ENCODE measurements around the gene SYK.
"Not testable (repeated sequence)": the region's sequence is repeated elsewhere in the genome, so short reads cannot be mapped to it uniquely, and the experiment has no call there.

Gene SYK

DNA sequence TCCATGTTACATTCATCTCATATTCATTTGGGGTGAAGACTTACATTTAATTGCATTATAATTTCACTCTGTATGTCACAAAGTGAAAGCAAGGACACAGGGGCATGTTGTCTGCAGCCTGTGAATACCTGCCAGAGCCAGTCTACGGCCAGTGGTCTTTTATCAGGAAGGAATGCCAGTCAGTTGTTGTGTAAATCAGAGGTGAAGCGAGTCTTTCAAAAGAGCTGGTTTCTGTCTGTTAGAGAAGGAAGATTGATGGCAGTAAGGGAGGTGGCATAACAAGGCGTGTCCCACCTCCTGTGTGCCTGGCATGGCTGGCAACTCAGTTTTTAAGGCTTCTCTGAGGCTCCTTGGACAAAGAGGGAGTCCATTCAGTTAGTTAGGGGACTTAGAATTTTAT is 18.1 kb upstream of the SYK start:
- TF ChIP-seq, protein P1, sequence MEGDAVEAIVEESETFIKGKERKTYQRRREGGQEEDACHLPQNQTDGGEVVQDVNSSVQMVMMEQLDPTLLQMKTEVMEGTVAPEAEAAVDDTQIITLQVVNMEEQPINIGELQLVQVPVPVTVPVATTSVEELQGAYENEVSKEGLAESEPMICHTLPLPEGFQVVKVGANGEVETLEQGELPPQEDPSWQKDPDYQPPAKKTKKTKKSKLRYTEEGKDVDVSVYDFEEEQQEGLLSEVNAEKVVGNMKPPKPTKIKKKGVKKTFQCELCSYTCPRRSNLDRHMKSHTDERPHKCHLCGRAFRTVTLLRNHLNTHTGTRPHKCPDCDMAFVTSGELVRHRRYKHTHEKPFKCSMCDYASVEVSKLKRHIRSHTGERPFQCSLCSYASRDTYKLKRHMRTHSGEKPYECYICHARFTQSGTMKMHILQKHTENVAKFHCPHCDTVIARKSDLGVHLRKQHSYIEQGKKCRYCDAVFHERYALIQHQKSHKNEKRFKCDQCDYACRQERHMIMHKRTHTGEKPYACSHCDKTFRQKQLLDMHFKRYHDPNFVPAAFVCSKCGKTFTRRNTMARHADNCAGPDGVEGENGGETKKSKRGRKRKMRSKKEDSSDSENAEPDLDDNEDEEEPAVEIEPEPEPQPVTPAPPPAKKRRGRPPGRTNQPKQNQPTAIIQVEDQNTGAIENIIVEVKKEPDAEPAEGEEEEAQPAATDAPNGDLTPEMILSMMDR (IDR thresholded peaks at IDR 0.05; ENCODE audit: control insufficient read depth, insufficient read depth, low read depth, low read length, missing control alignments) = no peak
- no peak for DNase-seq (ENCODE audit: low read depth)
- H3K4me3 ChIP-seq (ENCODE audit: control insufficient read depth, low read depth, low read length) = no peak overlapping the region

DNA sequence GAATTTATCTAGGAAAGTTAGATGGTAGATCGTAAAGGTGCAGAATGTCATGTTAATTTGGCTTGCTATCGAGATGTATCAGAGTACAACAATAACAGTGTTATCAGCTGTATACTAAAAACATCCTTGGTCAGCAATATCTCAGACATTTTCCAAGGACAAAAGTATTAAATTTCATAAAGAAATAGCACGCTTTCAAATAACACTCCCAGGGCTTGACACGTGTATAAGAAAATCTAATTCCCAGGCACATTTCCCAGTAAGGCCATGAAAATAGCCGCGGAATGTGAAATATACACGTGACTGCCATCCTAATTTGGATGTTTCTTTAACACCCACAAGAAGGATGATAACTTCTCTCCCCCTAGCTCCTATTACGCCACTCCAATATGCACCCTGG is 17.7 kb upstream of the SYK start:
- no peak overlapping the region for H3K4me3 ChIP-seq (ENCODE audit: control insufficient read depth, low read depth, low read length)
- DNase-seq (ENCODE audit: low read depth) = no peak
- TF ChIP-seq, protein P1 (IDR thresholded peaks at IDR 0.05; ENCODE audit: control insufficient read depth, insufficient read depth, low read depth, low read length, missing control alignments) = no peak

DNA sequence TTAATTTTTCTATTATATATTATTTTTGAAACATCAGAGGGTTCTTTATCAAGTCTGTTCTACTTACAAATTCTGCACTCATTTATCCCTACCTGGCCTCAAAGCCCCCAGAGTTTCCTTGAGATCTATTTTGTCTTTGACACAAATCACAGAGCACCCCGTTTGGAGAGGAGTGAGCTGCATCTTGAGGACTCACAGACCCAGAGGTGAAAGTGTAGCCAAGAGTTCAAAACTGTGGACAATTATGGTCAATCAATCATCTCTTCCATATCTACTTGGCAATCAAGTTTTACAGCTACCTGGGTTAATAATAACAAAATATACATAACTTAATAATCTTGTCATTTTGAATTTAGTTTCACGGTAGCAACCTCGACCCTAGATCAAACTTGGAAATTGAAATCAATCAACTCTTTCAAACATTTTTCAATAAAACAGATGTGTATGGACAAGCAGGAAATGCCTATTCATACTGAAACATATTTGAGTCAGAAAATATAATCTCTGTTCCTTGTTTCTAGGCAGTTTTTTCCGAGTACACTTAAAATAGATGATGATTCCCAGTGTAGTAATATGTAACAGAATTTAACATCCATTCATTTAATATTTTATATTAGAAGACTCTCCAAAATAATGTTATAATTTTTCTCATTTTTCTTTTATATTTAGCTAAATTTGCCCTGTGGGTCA is 13.7 kb upstream of the SYK start:
- no peak overlapping the region for H3K4me3 ChIP-seq (ENCODE audit: control insufficient read depth, low read depth, low read length)
- no peak for DNase-seq (ENCODE audit: low read depth)
- TF ChIP-seq, protein P1 (IDR thresholded peaks at IDR 0.05; ENCODE audit: control insufficient read depth, insufficient read depth, low read depth, low read length, missing control alignments) = no peak

DNA sequence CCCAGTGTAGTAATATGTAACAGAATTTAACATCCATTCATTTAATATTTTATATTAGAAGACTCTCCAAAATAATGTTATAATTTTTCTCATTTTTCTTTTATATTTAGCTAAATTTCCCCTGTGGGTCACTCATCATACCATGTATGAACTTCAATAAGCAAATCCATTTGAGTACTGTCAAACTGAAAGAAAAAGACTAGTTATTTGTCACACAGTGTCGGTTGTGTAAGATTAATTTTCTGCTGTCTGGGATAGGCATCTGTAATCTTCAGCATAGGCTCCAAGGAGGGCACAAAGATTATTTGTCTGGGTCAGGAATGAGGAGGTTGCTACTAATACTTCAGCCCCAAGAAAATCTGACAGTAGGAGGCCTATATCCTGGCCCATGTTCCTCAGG is 13.1 kb upstream of the SYK start:
- not testable (repeated sequence) for H3K4me3 ChIP-seq (ENCODE audit: control insufficient read depth, low read depth, low read length); DNase-seq (ENCODE audit: low read depth)

DNA sequence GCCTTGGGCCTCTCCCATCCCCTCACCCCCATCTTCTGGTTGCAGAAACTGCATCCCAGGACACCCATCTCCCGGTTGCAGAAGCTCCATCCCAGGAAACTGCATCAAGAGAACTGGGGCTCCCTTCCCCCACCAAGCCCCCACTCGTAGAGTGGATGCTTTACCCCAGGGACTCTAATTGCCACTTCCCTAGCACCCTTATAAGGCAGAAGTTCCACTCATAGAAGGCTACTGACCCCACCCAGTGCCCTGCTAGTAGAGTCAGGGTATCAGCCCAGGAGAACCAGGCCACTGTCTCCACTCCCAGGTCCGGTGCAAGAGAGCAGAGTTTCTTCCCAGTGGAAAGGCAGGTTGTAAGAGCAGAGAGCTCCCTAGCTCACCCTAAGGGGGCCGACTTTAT is 12.2 kb upstream of the SYK start:
- H3K4me3 ChIP-seq (ENCODE audit: control insufficient read depth, low read depth, low read length) = no peak overlapping the region
- DNase-seq (ENCODE audit: low read depth) = no peak
- TF ChIP-seq, protein P1 (IDR thresholded peaks at IDR 0.05; ENCODE audit: control insufficient read depth, insufficient read depth, low read depth, low read length, missing control alignments) = no peak

DNA sequence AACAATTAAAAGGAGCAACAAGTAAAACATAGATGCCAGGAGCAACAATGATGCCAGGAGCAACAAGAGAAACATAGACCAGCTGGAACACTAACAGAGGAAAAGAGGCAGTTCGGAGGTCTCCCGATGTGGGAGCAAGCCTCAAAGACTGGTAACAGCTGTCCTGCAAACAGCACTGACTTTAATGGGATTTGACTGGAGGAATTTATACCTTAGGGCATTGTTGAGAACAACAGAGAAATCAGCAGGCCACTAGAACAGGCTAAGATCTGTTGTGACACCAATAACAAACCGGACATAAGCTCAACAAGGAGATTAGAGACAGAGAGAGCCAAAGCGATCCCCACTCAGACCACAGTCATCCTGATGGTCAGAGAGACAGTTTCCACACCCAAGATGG is 11.8 kb upstream of the SYK start:
- H3K4me3 ChIP-seq (ENCODE audit: control insufficient read depth, low read depth, low read length) = no peak overlapping the region
- TF ChIP-seq, protein P1 (IDR thresholded peaks at IDR 0.05; ENCODE audit: control insufficient read depth, insufficient read depth, low read depth, low read length, missing control alignments) = no peak
- no peak for DNase-seq (ENCODE audit: low read depth)

DNA sequence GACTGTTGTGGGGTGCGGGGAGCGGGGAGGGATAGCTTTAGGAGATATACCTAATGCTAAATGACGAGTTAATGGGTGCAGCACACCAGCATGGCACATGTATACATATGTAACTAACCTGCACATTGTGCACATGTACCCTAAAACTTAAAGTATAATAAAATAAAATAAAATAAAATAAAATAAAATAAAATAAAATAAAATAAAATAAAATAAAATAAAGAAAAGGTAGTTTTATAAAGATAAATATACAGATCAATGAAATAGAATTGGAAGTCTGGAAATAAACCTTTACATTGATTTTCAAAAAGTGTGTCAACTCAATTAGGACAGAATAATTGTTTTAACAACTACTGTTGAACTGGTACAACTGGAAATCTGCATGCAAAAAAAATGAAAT is 8.6 kb upstream of the SYK start:
- H3K4me3 ChIP-seq (ENCODE audit: control insufficient read depth, low read depth, low read length); DNase-seq (ENCODE audit: low read depth): not testable (repeated sequence)

DNA sequence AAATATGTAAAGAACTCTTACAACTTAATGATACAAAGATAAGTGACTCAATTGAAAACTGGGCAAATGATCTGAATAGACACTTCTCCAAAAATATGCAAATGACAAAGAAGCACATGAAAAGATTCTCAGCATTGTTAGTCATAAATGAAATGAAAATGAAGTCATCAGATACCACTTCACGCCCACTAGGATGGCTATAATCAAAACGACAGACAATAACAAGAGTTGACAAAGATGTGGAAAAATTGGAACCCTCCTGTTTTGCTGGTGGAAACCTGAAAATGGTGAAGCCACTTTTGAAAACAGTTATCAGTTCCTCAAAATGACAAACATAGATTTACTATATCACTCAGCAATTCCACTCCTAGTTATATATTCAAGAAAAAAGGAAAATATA is 7.9 kb upstream of the SYK start:
- TF ChIP-seq, protein P1 (IDR thresholded peaks at IDR 0.05; ENCODE audit: control insufficient read depth, insufficient read depth, low read depth, low read length, missing control alignments) = no peak
- DNase-seq (ENCODE audit: low read depth) = no peak
- H3K4me3 ChIP-seq (ENCODE audit: control insufficient read depth, low read depth, low read length) = no peak overlapping the region

Measured in AG09309 (cell line).